Stimulated activated CD8-positive, alpha-beta memory T cell treated with anti-CD3 and anti-CD28 coated beads, Interleukin-4, amount 100 ng/mL, for 48 hours (primary cell): Measurements from ENCODE around the gene PRPF40B.
A peak's percentile ranks its signal among the peaks of the same experiment; 100 is the strongest.
"Not testable (repeated sequence)": the region's sequence is repeated elsewhere in the genome, so short reads cannot be mapped to it uniquely, and the experiment has no call there.

Experiments used
- DNase-seq: peaks from one replicate; pipeline ENCODE4 v3.0.0-alpha.2; 2020

PRPF40B gene

DNA sequence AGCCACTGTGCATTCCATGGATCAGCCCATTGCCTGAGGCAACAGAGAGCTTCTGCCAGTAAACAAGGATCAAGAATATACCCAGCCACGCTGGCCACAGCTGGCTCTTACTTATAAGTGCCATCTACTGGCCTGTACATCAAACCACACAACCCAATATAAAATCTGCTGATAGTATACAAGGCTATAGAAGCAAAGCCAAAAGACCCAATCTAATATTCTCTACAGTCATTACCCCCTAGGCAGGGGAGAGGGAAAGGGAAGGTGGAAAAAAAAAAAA is 13.5 kb upstream of the PRPF40B start:
- DNase-seq: no peak

DNA sequence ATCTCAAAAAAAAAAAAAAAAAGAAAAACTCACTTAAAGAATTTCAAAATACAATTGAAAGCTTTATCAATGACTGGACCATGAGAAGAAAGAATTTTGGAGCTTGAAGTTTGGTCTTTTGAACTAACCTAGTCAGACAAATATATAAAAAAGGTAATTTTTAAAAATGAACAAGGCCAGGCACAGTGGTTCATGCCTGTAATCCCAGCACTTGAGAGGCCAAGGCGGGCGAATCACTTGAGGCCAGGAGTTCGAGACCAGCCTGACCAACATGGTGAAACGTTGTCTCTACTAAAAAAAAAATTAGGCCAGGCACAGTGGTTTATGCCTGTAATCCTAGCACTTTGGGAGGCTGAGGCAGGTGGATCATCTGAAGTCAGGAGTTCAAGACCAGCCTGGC is 12.6 kb upstream of the PRPF40B start:
- DNase-seq: not testable (repeated sequence)

DNA sequence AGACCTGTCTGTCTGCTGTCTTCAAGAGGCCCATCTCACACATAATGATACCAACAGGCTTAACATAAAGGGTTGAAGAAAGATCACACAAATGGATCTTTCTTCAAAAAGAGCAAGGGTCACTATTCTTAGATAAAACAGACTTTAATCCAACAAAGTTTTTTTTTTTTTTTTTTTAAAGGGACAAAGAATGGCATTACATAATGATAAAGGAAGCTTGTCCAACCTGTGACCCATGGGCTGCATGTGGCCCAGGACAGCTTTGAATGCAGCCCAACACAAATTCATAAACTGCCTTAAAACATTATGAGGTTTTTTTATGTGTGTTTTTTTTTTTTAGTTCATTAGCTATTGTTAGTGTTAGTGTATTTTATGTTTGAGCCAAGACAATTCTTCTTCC is 11.2 kb upstream of the PRPF40B start:
- DNase-seq: no peak

DNA sequence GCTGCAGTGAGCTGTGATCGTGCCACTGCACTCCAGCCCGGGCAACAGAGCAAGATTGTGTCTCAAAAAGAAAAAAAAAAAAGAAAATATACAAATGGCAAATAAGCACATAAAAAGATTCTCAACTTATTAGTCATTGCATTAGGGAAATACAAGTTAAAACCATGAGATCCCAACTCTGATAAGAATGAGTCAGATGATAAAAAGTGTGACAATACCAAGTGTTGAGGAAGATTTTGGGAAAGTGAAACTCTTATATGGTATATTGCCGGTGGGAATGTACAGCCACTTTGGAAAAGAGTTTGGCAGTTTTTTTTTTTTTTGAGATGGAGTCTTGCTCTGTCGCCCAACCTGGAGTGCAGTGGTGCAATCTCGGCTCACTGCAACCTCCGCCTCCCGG is 7.6 kb upstream of the PRPF40B start:
- DNase-seq: no peak

DNA sequence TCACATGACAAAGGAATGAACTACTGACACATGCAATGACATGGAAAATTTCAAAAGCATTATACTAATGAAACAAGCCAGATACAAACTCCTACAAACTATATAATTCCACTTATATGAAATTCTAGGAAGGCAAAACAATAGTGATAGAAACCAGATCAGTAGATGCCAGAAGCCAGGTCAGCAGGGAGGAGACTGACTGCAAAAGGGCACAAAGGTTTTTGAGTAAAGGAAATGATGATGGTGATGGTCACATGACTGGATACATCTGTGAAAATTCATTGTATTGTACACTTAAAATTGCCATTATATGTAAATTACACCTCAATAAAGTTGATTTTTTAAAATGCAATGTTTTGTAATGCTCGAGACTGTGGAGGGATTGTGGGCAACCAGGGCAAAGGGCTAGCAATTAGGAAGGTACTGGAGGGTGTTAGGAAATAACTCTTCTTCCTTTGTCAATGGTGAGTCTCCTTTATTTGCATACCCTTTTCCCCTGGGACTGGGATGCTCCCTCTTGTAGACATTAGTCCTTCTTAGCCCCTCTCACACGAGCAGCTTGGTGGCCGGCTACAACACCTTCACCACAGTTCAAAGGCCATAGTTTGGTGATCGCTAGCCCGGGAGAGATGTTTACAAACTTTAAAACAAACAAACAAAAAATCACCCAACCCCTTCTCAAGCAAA is 6.7 kb upstream of the PRPF40B start:
- no peak for DNase-seq

DNA sequence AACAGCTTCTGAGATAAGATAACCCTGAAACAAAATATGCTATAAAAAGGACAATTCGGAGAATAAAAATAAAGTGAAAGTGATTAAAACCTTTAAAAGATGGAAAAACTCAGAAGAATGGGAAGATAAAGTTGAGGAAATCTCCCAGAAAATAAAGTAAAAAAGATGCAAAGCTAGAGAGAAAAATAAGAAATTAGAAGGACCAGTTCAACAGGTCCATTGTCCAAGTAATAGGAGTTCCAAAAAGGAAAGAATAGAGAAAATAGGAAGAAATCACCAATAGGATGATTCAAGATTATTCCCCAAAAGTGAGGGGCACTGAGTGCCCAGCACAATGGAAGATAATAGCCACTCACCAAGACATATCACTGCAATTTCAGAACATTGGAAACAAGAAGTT is 4.8 kb upstream of the PRPF40B start:
- DNase-seq: no peak

- no peak for DNase-seq
These were observed 4.1 kb upstream of the PRPF40B start for GRCh38 chr12:49619286-49619685.

DNA sequence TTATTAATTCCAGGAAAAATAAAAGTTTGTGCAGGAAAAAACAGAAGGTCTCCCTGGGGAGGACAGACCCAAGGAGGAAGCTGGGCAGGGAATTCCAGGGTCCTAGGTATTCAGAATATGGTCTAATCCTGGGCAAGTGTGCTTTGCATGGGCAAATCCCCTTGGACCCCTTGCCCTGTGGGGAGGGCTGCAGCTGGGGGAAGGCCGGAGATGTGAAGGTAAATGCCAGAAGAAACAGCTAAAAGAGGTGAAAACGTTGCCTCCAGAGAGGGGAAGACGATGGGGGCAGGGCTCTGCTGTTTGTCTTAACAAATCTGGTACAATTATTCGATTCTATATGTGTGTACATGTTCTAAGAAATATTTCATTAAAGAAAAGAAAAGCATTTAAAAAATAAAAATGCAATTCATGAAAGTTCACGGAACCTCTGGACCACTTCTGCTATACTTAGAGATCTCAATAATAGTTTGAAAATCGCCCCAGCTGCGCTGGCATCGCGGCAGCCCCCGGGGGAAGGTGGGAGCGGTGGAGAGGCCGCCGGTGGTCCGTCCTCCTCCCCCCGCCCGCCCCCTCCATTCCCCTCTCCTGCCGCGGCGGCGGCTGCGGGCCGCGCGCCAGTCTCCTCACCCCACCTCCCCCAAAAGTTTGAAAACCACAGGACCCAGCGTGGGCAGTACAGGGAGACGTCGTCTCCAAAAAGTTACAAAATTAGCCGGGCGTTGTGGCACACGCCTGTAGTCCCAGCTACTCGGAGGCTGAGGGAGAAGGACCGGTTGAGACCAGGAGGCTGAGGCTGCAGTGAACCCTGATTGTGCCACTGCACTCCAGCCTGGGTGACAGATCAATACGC is 1.5 kb upstream of the PRPF40B start:
- DNase-seq: no peak

DNA sequence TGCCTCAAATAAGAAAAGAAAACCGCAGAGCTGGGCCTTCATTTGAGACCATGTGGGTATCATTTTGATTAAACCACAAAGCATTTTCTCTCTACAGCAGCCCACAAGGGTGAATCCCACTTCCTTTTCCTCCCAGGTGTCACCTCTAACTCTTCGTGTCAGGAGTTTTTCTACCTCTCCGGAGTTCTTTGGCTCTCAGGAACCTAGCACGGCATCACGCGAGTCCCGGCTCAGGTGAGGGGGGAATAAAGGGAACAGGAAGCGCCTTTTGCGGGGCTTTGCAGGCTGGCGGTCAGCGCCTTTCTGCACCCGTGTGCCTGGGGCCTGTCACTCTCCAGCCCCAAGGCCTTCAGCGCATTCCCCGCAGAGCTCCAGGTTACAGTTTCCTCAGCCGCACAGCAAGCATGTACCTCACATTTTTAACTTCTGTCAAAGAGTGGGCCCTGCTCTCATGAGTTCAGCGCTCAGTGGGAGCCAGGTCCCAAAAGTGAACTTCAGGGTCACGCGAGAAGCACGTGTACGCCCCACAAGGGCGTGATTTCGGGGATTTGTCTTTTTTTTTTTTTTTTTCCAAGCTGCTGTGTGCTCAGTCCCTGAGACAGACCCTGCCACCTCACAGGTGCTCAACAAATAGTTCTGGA is 740 bp upstream of the PRPF40B start:
- peak; percentile 65 for DNase-seq

DNA sequence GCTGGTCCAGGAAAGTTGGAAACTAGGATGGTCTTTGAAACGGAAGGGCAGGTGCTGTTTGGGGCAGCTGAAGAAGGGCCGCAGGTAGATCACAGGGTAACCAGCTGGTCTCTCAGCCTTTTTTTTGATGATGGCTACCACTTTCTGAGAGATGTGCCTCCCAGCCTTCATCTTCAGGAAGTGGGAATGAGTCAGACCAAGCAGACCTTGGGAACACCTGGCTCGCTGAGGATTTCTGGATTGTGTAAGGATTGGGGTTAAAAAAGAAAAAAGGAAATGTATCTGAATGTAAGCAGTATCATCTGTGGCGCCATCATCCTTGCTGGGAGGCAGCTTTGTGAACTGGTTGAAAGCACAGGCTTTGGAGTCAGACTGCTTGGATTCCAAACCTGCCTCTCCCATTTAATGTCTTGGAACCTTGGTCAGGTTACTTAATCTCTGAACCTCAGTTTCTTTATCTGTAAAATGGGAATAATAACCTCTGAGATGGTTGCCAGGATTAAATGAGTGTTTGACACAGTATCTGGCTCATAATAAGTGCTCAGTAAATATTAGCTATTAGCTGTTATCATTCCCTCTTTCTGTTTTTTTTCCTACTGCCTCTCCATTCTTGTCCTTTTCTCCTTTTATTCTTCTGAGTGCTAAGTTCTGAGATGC is 1.7 kb downstream of the PRPF40B start:
- peak; percentile 23 for DNase-seq

DNA sequence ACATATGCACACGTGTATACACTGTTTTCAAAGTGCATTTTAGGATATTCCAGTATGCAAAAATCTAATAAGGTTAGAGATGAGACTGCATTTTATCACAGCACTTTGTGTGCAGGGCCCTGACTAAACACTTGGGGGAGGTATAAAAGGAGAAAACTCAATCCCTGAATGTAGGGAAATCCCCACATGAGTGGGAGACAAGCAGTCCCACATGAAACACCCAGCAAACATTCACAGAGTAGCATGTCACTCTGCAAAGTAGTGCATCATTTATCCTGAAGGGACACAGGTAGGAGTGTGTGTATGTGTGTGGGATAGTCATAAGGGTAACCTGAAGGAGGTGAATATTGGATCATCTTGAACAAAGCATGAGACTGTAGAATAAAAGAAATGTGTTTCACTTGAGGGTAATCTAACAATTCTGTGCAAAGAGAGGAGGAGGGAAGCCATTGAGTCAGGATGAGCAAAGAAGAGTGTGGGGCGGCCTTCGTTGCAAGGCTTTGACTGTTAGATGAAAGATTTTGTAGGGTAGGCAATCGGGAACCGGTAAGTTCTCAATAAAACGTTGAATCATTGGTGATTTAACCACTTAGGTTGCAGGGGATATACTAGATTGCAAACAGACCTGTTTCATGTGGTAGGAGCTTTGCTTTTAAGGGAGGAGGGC is 2.9 kb downstream of the PRPF40B start:
- no peak for DNase-seq

DNA sequence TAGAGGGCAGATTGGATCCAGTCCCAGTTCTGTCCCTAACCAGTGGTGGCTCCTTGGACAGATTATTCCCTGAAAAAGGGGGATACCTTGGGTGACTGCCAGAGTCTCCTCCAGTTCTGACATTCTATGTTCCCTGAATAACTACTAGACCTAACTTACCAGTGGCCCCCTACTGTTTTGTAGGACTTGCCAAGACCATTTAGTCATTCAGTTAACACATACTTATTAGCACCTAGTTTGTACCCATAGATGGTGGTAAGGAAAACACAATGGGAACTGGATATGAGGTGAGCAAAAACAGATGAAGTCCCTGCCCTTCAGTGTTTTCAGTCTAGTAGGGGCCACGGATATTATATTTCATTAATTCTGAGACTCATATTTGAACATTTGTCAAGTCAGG is 3.5 kb downstream of the PRPF40B start:
- no peak for DNase-seq

- DNase-seq: no peak
These were observed 4.5 kb downstream of the PRPF40B start for GRCh38 chr12:49627752-49628360.

GRCh38 chr12:49631336-49631907 is 8.1 kb downstream of the PRPF40B start:
- DNase-seq: peak; percentile 22

GRCh38 chr12:49632401-49632800 is 9.0 kb downstream of the PRPF40B start:
- DNase-seq: no peak

DNA sequence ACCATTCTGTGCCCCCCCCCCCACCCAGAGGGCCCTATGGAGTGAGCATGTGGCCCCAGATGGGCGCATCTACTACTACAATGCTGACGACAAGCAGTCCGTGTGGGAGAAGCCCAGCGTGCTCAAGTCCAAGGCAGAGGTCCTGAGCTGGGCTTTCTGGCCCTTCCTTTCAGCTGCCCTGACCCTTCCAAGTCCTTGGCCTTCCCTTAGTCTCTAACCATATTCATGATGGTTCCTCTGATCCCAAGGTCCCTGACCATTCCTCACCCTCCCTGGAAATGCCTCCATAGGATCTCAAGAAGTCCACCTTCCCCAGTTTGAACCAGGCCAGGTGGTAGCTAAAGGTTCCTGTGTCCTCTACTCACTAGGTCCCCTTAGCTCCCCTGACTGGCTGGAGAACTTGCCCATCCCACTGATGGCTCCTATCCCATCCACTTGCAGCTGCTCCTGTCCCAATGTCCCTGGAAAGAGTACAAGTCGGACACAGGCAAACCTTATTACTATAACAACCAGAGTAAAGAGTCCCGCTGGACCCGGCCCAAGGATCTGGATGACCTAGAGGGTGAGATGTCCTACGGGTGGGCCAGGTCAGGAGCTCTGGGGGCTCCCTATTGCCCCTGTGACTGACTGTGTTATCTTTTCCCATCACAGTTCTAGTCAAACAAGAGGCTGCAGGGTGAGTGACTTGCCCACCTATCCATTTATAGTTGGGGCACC is 9.8 kb downstream of the PRPF40B start:
- DNase-seq: no peak

DNA sequence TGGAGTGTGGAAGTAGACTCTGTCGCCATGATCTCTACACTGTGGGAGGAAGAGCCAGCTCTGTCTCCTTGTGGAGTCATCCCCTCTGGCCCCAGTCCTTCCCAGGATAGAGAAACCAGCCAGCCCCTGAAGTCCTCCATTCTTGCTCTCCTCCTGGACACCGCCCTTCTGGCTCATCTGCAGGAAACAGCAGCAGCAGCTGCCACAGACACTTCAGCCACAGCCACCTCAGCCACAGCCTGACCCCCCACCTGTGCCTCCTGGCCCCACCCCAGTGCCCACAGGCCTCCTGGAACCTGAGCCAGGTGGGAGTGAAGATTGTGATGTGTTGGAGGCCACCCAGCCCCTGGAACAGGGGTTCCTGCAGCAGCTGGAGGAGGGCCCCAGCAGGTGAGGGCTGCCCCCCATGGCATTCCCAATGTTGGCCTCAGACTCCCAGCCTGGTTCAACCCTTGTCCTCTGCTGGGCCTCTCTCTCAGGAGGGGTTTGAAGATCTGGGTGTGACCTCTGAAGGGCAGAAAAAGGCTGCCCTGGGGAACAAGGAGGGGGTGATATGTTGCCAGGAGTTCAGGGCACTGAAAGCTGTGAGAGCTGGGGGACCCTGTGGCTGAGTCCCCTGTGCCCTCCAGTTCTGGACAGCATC is 10.5 kb downstream of the PRPF40B start:
- no peak for DNase-seq

GRCh38 chr12:49635036-49635435 is 11.7 kb downstream of the PRPF40B start:
- DNase-seq: no peak

DNA sequence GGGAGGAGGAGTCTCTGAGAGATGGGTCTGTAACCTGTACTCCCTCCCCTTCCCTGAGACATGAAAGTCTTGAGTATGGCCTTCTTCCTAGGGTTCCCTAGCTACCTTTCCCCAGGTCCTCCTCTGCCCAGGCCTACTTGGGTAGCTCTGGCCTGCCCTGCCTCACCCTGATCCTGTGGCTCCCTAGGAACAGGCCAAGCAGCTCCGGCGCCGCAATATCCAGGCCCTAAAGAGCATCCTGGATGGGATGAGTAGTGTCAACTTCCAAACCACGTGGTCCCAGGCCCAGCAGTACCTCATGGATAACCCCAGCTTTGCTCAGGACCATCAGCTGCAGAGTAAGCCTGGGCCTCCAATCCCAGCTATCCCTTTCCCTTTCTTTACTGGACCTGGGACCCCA is 12.3 kb downstream of the PRPF40B start:
- DNase-seq: no peak

- no peak for DNase-seq
These were observed 13.2 kb downstream of the PRPF40B start for GRCh38 chr12:49636574-49636973.
